ENCODE measurements around the gene VTN. TPM values are rescaled to one million over a fixed set of nuclear protein-coding genes. Genes with fewer than 3 reads are reported as not detected.

VTN gene
- polyA plus RNA-seq, 2 of the 4 experiments (the other 2 are of a cell fraction), result 10.2 to 25.5 TPM

- no peak for TF ChIP-seq GATA3 (IDR thresholded peaks at IDR 0.05; ENCODE audit: borderline replicate concordance)
- no peak for TF ChIP-seq KDM5A (IDR thresholded peaks at IDR 0.05)
- TF ChIP-seq TFCP2L1 (CRISPR knock-in tag; IDR thresholded peaks at IDR 0.05), result peak; percentile 85; the same call in 1 of the 2 replicates
- no peak for TF ChIP-seq EHMT2 (IDR thresholded peaks at IDR 0.05; ENCODE audit: low read depth)
- 0 out of 2 replicates have a peak, but pooled peaks have one; percentile 31 for TF ChIP-seq USF2 (IDR thresholded peaks at IDR 0.05)
- TF ChIP-seq PHF8 (IDR thresholded peaks at IDR 0.05; ENCODE audit: borderline replicate concordance, low read depth), result peak; percentile 11
- no peak for TF ChIP-seq NFE2L2 (conservative IDR thresholded peaks at IDR 0.05; ENCODE audit: low read length)
- no peak for TF ChIP-seq CHD2 (IDR thresholded peaks at IDR 0.05; ENCODE audit: low read length, partially characterized antibody)
- no peak for TF ChIP-seq RARB (CRISPR knock-in tag; IDR thresholded peaks at IDR 0.05)
- TF ChIP-seq HEYL (CRISPR knock-in tag; IDR thresholded peaks at IDR 0.05), result no peak
- TF ChIP-seq CHD4 (IDR thresholded peaks at IDR 0.05; ENCODE audit: borderline replicate concordance), result no peak
- no peak for TF ChIP-seq SREBF2 (IDR thresholded peaks at IDR 0.05)
- no peak for TF ChIP-seq CBX2 (IDR thresholded peaks at IDR 0.05; ENCODE audit: borderline replicate concordance, low read depth)
- no peak for TF ChIP-seq E2F6 (IDR thresholded peaks at IDR 0.05; ENCODE audit: borderline replicate concordance, low read depth)
- no peak for TF ChIP-seq ZFP36 (IDR thresholded peaks at IDR 0.05; ENCODE audit: borderline replicate concordance, partially characterized antibody)
- TF ChIP-seq HOXA7 (CRISPR knock-in tag; IDR thresholded peaks at IDR 0.05), result no peak
- TF ChIP-seq, protein P1, sequence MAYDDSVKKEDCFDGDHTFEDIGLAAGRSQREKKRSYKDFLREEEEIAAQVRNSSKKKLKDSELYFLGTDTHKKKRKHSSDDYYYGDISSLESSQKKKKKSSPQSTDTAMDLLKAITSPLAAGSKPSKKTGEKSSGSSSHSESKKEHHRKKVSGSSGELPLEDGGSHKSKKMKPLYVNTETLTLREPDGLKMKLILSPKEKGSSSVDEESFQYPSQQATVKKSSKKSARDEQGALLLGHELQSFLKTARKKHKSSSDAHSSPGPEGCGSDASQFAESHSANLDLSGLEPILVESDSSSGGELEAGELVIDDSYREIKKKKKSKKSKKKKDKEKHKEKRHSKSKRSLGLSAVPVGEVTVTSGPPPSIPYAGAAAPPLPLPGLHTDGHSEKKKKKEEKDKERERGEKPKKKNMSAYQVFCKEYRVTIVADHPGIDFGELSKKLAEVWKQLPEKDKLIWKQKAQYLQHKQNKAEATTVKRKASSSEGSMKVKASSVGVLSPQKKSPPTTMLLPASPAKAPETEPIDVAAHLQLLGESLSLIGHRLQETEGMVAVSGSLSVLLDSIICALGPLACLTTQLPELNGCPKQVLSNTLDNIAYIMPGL (CRISPR knock-in tag; IDR thresholded peaks at IDR 0.05; ENCODE audit: borderline replicate concordance), result no peak
- no peak for TF ChIP-seq ATOH8 (CRISPR knock-in tag; IDR thresholded peaks at IDR 0.05; ENCODE audit: low read depth)
- TF ChIP-seq HOXB13 (CRISPR knock-in tag; IDR thresholded peaks at IDR 0.05; ENCODE audit: low read depth), result no peak
- TF ChIP-seq JUN (IDR thresholded peaks at IDR 0.05), result no peak; a peak in 1 of 5 replicates
- TF ChIP-seq, protein P2, sequence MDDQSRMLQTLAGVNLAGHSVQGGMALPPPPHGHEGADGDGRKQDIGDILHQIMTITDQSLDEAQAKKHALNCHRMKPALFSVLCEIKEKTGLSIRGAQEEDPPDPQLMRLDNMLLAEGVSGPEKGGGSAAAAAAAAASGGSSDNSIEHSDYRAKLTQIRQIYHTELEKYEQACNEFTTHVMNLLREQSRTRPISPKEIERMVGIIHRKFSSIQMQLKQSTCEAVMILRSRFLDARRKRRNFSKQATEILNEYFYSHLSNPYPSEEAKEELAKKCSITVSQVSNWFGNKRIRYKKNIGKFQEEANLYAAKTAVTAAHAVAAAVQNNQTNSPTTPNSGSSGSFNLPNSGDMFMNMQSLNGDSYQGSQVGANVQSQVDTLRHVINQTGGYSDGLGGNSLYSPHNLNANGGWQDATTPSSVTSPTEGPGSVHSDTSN (IDR thresholded peaks at IDR 0.05), result no peak
- TF ChIP-seq SMC3 (IDR thresholded peaks at IDR 0.05), result no peak
- no peak for TF ChIP-seq FOXS1 (CRISPR knock-in tag; IDR thresholded peaks at IDR 0.05)
- no peak for TF ChIP-seq POLR2A (IDR thresholded peaks at IDR 0.05; ENCODE audit: low read length)
These were observed 33.9 kb downstream of the VTN start (continued) for GRCh38 chr17:28335959-28336871.

Data from A549 (cell line).